SIG-M5 (cell line): ENCODE measurements around the gene C10orf95.

Source experiments
- DNase-seq: peaks from one replicate; lab custom pipeline; 2025; lab: John Stamatoyannopoulos, UW

Gene C10orf95

DNA sequence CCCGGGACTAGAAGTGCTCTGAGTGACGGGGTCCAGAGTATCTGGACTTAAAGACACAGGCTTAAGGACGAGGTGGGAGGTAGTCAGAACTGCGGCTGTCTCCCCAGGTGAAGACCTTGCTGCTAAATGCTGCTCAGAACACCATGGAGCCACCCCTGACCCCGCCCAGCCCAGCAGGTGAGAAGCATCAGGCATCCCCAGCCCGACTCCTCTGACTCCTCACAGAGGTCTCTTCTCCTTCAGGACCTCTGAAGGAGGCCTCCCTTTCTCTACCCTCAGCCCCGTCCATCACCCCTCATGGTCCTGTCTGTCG, 50.0 kb downstream of the C10orf95 start:
- DNase-seq, result no peak

DNA sequence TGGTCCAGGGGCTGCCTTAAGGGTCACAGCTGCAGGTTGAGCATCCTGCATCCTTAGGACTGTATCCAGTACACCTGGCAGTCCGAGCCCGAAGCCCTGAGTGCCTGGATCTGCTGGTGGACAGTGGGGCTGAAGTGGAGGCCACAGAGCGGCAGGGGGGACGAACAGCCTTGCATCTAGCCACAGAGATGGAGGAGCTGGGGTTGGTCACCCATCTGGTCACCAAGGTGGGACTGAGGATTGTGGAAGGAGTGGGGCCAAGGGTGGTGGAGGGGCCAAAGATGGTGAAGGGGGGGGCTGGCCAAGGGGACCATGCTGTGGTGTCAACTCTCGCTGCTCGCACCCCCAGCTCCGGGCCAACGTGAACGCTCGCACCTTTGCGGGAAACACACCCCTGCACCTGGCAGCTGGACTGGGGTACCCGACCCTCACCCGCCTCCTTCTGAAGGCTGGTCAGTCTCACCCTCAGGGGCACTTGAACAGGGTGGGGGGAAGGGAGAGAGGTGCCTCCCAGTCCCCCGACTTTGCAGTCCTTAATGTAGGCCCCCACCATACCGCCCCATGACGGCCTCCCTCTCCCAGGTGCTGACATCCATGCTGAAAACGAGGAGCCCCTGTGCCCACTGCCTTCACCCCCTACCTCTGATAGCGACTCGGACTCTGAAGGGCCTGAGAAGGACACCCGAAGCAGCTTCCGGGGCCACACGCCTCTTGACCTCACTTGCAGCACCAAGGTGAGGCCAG, 50.6 kb downstream of the C10orf95 start:
- DNase-seq, result no peak

DNA sequence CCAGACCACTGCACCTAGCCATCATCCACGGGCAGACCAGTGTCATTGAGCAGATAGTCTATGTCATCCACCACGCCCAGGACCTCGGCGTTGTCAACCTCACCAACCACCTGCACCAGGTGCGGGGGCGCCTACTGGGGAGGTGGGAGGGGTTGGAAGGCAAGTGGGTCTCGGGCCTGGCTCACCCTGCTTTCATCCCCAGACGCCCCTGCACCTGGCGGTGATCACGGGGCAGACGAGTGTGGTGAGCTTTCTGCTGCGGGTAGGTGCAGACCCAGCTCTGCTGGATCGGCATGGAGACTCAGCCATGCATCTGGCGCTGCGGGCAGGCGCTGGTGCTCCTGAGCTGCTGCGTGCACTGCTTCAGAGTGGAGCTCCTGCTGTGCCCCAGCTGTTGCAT, 51.3 kb downstream of the C10orf95 start:
- DNase-seq, result no peak
